ELF-1 (cell line): ENCODE measurements around the gene NGEF.

Experiments
- DNase-seq: peaks from one replicate; pipeline ENCODE4 v3.0.0-alpha.2; 2016; ENCODE audit warnings: low read depth, low spot score

The NGEF gene

DNA sequence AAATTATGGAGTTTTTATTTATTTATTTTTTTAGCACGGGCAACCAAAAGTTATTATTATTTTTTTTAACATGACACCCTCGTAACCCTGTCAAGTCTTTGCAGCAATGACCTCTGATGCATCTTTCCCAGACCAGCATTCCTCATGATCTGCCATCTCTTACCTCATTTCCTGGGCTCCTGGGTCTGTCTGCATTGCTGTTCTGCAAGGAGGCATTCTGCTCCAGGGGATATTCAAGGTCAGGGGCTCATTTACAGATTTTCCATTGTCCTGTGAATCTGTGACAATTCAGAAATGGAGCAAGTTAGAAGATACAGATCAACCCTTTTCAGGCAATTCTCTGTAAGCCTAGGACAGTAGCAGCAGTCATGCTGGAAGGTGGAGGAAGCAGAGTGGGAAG, 43.0 kb downstream of the NGEF start:
- no peak for DNase-seq

DNA sequence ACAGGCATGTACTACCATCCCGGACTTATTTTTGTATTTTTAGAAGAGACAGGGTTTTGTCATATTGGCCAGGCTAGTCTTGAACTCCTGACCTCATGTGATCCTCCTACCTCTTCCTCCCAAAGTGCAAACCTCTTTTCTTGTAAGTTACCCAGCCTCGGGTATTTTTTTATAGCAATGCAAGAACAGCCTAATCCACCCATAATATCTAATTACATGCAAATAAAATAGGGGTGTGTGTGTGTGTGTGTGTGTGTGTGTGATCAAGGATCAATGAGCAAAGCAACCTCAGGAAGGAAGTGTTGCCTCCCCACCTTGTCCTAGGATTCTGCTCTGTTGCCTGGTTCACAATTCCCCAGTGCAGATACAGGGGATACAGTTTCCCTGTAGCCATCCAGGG, 45.6 kb downstream of the NGEF start:
- DNase-seq: no peak

DNA sequence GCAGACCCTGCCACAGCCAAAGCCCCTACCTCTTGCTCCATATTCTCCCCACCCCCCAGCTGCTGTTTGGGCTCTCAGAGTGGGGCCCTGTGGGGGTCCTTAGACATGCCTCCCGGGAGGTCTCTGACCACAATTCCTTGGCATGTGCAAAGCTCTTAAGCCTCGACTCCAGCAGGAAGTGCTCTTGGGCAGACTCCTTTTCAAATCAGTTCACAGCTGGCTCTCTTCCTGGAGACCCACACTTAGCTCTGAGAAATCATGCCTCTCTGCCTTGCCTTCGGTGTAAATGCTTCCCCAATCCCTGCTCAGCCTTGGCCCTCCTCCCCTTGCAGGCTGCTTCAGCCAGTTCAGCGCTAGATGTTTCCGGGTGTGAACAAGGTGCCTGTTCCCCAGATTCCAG, 46.9 kb downstream of the NGEF start:
- DNase-seq: no peak

DNA sequence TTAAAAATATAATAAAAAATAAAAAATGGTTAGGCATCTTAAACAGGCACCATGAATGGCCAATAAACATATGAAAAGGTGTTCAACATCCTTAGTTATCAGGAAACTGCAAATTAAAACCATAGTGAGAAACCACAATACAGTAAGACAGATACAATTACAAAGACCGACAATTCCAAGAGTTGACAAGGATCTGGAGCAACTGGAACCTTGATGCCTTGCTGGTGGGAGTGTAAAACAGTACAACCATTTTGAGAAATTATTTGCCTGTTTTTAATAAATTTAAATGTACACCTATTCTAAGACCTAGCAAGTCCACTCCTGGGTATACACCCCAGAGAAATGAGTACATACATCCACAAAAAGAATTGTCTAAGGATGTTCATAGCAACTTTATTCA, 49.1 kb downstream of the NGEF start:
- no peak for DNase-seq

DNA sequence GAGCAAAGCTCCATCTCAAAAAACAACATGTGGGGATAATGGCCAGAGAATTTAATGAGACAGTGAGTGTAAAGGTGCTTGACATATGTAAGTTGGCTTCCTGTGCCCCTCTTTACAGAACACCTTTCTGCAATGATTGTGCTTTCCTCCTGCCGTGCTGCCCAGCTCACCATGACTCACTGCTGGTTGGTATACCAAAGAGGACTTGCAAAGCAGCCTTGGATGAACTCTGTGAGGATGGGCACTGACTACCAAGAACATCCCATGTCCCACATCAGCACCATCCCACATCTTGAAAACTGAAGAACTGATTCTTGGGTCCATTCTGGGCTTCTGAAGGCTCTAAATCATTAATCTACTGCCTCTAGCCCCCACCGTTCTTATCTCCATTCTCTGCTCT, 52.2 kb downstream of the NGEF start:
- DNase-seq: no peak

DNA sequence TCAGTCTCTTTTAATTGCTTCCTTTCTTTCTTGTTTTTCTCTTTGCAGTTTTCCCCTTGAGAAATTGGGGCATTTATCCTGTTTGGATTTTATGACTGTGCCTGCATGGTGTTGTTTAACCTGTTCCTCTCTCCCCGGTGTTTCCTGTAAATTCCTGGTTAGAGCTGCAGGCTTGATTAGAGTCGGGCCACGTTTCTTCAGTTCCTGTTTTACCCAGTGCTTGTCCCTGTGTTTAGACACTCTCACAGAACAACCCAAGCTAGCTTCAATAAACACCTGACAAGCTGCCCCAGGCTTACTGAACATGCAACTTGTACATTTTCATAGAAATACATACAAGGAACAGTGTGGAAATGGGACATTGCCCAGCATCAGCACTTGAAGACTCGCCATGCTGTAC, 53.9 kb downstream of the NGEF start:
- no peak for DNase-seq

GRCh38 chr2:232957657-232958090, 55.4 kb downstream of the NGEF start:
- no peak for DNase-seq

- DNase-seq: no peak
Measured at GRCh38 chr2:232955856-232956255, 57.2 kb downstream of the NGEF start.

- no peak for DNase-seq
Measured at GRCh38 chr2:232954691-232955090, 58.4 kb downstream of the NGEF start.

DNA sequence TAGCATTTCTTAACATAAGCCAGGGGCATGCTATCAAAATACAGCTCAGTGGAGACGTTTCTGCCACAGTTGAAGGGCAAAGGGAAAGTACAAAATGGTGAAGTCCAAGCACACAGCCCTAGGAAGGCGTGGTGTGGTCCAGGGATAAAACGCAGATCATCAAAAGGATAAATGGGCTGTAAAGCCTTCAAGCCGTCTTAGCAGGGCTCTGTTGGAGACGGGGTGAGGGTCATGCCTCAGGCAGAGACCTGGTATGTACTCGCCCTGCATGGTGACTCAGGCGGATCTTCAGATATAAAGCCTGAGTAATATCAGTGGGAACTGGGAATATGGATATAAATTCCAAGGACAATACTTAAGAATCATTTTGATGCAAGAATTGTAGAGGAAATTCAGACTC, 61.2 kb downstream of the NGEF start:
- peak; percentile 65 for DNase-seq

- no peak for DNase-seq
Measured at GRCh38 chr2:232951181-232951580, 61.9 kb downstream of the NGEF start.

GRCh38 chr2:232950751-232951150, 62.3 kb downstream of the NGEF start:
- no peak for DNase-seq

DNA sequence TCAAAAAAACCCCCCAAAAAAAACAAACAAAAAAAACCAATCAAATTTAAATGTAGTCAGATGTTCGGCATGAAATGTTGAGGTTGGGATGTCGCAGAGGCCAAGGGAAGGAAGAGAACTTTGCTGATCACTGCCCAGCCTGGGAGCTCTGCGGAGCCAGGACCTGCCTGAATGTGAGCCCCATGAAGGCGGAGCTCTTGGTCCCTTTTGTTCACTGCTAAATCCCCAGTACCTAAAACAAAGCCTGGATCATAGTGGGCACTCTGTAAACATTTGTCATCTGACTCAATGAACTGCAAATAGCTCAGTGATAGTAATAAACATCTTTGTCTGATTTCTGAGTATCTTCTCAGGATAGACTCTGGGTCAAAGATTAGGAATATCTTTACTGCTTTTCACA, 64.0 kb downstream of the NGEF start:
- DNase-seq: peak; percentile 11

DNA sequence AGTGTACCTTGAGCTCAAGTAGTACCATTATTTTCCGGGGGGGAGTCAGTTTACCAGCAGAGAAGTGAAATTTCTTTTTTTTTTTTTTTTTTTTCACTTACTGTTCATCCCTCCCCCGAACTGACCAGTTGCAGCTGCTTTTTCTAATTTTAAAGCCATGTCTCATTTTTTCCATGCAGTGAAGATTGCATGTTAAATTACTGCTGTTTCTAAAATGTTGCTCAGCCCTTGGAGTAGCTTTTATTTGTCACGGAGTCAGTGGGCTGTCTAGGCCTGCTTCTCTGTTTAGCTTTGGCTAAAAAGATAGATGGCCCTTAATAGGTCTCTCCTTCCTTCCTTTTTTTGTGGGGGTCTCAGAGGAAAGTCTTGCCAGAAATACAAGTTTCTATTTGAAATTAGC, 70.2 kb downstream of the NGEF start:
- DNase-seq: no peak

DNA sequence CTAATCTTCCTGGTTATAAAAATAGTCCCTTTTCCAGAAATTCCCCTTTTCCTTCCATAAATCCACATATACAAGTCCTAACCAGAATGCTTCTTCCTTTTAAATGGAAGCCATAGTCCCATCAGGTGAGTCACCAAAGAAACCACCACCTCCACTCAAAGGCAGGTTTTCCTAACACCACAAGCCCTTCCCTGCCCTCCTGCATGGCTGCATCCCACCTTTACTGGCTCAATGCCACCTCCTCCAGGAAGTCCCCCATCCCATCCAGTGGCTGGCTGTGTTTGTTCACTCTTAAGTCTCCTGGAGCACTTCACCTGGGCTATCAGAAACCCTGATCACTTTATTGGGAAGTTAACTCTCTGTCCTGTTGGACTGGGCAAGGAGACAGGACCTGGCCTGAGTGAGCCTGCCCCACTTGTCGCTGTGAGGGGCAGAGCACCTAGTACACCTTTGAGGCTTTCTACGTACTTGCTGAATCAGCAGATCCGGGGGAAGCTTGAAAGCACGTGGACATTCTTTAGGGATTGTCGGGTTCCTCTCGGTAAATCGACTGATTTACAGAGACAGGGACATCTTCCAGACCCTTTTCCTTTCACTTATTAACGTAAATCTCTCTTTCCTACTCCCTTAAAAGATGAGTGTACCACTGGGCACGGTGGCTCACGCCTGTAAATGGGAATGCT, 71.0 kb downstream of the NGEF start:
- DNase-seq: no peak

DNA sequence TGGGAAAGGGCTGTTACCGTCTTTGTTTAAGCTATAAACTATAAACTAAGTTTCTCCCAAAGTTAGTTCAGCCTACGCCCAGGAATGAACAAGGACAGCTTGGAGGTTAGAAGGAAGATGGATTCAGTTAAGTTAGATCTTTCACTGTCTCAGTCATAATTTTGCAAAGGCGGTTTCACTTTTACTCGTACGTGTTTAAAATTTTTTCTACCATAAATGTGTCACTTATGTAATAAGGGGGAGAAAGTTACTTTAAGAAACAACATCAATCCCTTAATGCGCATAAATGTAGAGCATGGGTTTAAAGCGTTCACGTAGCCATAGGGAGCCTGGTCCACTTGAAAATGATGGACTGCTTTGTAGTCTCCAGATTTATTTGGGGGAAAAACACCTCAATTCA, 71.7 kb downstream of the NGEF start:
- no peak for DNase-seq

DNA sequence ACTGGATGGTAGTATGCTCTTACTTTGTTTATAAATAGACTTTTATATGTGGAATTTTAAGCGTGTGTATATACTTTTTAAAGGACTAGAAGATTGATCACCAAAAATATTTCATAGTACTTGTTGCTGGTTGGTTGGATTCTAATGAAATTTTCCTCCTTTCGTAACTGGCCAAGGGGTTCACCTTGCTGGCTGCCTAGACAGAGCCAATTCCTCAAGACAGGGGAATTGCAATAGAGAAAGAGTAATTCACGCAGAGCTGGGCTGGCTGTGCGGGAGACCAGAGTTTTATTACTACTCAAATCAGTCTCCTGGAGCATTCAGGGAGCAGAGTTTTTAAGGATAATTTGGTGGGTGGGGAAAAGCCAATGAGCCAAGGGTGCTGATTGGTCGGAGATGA, 72.3 kb downstream of the NGEF start:
- DNase-seq: no peak

- peak; percentile 32 for DNase-seq
Measured at GRCh38 chr2:232937278-232937906, 75.7 kb downstream of the NGEF start.

GRCh38 chr2:232931636-232932035, 81.4 kb downstream of the NGEF start:
- DNase-seq: no peak

DNA sequence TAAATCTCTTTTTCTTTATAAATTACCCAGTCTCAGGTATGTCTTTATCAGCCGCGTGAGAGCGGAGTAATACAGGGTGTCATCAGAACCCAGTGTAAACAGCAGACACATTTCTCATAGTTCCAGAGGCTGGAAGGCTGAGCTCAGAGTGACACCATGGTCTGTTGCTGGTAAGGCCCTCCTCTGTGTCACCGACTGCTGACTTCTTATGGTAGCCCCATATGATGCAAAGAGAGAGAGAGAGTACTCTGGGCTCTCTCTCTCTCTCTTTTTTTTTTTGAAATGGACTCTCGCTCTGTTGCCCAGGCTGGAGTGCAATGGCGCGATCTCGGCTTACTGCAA, 83.0 kb downstream of the NGEF start:
- no peak for DNase-seq

DNA sequence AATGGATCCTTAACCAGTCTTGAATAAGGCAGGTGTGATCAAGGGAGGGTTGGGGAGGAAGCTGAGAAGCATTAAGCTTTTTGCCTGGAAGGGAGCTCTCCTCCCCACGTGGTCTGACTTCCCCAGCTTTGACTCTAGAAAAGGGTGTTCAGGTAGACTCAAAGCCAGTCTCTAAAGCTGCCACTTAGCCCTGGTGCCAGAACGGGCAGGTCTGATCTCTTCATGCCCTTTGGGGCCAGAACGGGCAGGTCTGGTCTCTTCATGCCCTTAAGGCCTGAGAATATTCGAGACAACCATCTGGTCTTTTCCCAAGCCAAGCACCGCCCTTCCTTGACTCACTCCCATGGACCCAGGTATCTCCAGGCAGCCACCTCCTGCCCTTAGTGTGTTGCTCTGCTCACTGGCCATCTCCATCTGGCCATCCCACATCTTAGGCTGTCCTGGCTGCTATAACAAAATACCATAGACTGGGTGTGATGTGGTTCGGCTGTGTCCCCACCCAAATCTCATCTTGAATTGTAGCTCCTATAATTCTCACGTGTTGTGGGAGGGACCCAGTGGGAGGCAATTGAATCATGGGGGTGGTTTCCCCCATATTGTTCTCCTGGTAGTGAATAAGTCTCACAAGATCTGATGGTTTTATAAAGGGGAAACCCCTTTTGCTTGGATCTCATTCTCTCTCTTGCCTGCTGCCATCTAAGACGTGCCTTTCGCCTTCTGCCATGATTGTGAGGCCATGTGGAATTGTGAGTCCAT, 83.6 kb downstream of the NGEF start:
- DNase-seq: no peak

DNA sequence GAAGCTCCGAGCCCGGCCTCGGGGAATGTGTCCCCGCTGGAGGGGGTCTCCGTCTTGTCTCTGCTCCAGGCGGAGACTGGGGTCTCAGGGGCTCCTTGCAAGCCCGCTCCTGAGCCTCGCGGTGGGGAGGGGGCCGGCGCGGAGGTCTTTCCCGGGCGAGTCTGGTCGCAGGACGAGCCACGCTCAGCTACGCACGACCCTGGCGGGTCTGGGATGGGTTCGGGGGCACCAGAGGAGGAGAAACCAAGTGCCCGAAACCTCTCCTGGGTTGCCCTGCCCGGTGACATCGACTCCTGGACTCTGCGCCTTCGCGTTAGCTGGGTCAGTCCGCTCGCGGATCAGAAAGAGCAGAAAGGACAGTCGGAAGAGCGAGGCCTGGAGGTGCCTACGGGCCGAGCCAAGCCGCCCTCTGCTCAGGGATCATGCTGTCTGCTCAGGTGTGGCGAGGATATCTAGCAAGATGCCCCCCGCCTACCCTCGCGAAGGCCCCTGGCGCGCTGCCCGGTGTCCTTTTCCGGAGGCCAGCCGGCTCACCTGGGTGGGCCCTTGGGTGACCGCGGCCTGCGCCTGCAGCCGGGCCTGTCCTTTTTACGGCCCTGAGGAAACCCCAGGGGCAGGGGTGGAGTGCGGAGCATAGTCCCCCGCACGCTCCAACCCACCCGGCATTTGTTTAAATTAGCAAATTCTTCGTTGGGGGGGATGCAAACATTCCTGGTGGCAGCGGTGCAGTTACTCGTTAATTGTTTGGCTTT, 84.3 kb downstream of the NGEF start:
- peak; percentile 48 for DNase-seq
